HL-60 (cell line): ENCODE data around the gene FSCN2.
A peak's percentile ranks its signal among the peaks of the same experiment; 100 is the strongest.

Experiments used
- DNase-seq, 2 experiments: peaks; one replicate each; pipeline ENCODE4 v3.0.0-alpha.2; 2010 to 2020; ENCODE audit warnings: low read depth in 1 of 2, low spot score in 1 of 2
- H3K27ac ChIP-seq: fragments of 250-450 bp; sonication (Bioruptor Pico); replicated peaks from 2 replicates; pipeline ENCODE4 v1.5.1; 2020; ENCODE audit warnings: mild to moderate bottlenecking, moderate library complexity
- H3K27me3 ChIP-seq: fragments of 250-450 bp; sonication (Bioruptor Pico); 2 replicates; pipeline ENCODE4 v1.5.1; 2021; ENCODE audit warnings: mild to moderate bottlenecking, moderate library complexity; ENCODE audit not compliant: insufficient read depth, poor library complexity, severe bottlenecking
- H3K4me3 ChIP-seq: replicated peaks from 2 replicates; pipeline ENCODE4 v1.5.1; 2011; ENCODE audit warnings: mild to moderate bottlenecking, control low read depth, low read length; ENCODE audit not compliant: insufficient read depth
- CTCF ChIP-seq: IDR thresholded peaks from one replicate; pipeline ENCODE4 v1.5.1; 2011; ENCODE audit warnings: low read length, control low read depth, inconsistent platforms; ENCODE audit not compliant: insufficient read depth
- GABPA ChIP-seq: IDR thresholded peaks from 2 replicates; pipeline ENCODE4 v1.6.1; 2012; ENCODE audit warnings: low read depth
- POLR2AphosphoS5 ChIP-seq: IDR thresholded peaks from 2 replicates; pipeline ENCODE4 v1.6.1; 2012; ENCODE audit warnings: low read depth
- SPI1 ChIP-seq: IDR thresholded peaks from 2 replicates; pipeline ENCODE4 v1.6.1; 2012; ENCODE audit warnings: low read depth, mild to moderate bottlenecking, borderline replicate concordance
- TF ChIP-seq, protein P1 (sequence below): IDR thresholded peaks from 2 replicates; pipeline ENCODE4 v1.6.1; 2012; ENCODE audit warnings: low read depth; ENCODE audit not compliant: insufficient replicate concordance

FSCN2 gene

DNA sequence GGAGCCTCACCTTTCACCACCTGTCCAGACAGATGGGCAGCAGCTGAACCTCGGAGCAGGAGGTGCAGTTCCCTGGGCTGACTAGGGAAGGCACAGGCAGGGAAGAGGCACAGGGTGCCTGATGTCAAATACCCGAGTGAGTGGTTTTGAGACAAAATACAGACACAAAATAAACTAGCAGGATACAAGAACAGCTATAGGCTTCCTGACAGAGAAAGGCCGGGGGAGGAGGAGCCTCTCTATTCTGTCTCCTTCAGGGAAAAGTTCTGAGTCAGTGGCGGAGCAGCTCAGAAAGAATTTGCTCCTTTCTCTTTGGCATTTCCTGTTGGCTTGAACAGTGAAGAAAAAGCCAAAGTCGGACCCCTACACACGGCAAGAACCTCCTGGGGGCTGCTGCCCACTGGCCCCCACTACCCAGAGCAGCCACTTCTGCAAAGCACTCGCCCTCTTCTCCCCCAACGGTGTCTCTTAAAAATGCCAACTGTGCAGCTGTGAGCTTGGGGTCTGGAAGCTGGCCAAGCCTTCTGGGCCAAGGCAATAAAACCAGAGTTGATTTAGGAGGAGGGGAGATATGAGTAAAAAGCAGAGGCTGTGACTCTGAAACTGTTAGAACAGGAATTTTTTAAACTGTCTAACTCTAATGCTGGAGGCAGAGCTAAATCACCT lies 38.4 kb downstream of the FSCN2 start:
- TF ChIP-seq POLR2AphosphoS5 (peak; percentile 71), SPI1 (peak; percentile 57; the same call in 1 of the 2 replicates)
- TF ChIP-seq, protein P1, sequence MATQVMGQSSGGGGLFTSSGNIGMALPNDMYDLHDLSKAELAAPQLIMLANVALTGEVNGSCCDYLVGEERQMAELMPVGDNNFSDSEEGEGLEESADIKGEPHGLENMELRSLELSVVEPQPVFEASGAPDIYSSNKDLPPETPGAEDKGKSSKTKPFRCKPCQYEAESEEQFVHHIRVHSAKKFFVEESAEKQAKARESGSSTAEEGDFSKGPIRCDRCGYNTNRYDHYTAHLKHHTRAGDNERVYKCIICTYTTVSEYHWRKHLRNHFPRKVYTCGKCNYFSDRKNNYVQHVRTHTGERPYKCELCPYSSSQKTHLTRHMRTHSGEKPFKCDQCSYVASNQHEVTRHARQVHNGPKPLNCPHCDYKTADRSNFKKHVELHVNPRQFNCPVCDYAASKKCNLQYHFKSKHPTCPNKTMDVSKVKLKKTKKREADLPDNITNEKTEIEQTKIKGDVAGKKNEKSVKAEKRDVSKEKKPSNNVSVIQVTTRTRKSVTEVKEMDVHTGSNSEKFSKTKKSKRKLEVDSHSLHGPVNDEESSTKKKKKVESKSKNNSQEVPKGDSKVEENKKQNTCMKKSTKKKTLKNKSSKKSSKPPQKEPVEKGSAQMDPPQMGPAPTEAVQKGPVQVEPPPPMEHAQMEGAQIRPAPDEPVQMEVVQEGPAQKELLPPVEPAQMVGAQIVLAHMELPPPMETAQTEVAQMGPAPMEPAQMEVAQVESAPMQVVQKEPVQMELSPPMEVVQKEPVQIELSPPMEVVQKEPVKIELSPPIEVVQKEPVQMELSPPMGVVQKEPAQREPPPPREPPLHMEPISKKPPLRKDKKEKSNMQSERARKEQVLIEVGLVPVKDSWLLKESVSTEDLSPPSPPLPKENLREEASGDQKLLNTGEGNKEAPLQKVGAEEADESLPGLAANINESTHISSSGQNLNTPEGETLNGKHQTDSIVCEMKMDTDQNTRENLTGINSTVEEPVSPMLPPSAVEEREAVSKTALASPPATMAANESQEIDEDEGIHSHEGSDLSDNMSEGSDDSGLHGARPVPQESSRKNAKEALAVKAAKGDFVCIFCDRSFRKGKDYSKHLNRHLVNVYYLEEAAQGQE = no peak

GRCh38 chr17:81567191-81567590 lies 39.0 kb downstream of the FSCN2 start:
- DNase-seq = no peak
- no peaks in the 10 kb centered on the region for H3K27me3 ChIP-seq
- no peak overlapping the region for H3K4me3 ChIP-seq
- TF ChIP-seq CTCF (no peak), POLR2AphosphoS5 (no peak), SPI1 (no peak), GABPA (no peak)
- TF ChIP-seq, protein P1 = no peak
- peak overlapping the region; percentile 55 for H3K27ac ChIP-seq

More for the DNA sequence above, 38.4 kb downstream of the FSCN2 start:
- H3K27ac ChIP-seq = peak overlapping the region; percentile 55
- H3K4me3 ChIP-seq = no peak overlapping the region
- H3K27me3 ChIP-seq = no peaks in the 10 kb centered on the region
- peak in 1 of 2 experiments; percentile 87 for DNase-seq

DNA sequence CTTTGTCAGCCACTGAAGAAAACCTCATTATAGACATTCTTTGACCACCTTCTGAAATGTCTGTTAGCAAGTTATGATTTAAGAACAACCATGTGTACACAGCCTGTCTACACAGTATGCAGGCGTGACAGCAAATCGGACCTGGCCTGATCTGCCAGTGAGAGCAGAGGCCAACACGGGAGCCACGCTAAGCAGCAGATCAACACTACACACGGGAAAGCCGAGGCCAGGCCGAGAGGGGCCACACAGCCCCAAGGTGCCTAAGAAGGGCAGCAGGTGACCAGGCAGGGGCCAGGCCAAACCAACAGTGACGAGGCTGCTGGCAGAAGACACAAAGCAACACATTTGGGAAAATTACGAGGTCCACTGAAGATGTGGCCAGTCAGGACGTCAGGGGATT lies 40.2 kb downstream of the FSCN2 start:
- no peak overlapping the region for H3K27ac ChIP-seq
- no peak for TF ChIP-seq GABPA
- TF ChIP-seq SPI1 = no peak
- no peak for TF ChIP-seq POLR2AphosphoS5
- TF ChIP-seq CTCF = no peak
- TF ChIP-seq, protein P1 = no peak

More for the DNA sequence above, 40.2 kb downstream of the FSCN2 start:
- no peak for DNase-seq
- Histone ChIP-seq H3K27me3 (no peaks in the 10 kb centered on the region), H3K4me3 (no peak overlapping the region)
